HepG2 (cell line): ENCODE data around the gene NRSN2. TPM values are rescaled to one million over a fixed set of nuclear protein-coding genes. Genes with fewer than 3 reads are reported as not detected.

Experiments used
- EEA1 ChIP-seq: sonication (generic); formaldehyde crosslinking; IDR thresholded peaks from 2 replicates; pipeline ENCODE4 v1.5.1; 2020; ENCODE audit warnings: mild to moderate bottlenecking, missing genetic modification reagents, borderline replicate concordance
- ZFP37 ChIP-seq: sonication (generic); formaldehyde crosslinking; IDR thresholded peaks from 2 replicates; pipeline ENCODE4 v1.4.0; 2020; ENCODE audit warnings: missing genetic modification reagents, borderline replicate concordance
- ZFP41 ChIP-seq: sonication (generic); formaldehyde crosslinking; IDR thresholded peaks from 2 replicates; pipeline ENCODE4 v1.4.0; 2020; ENCODE audit warnings: mild to moderate bottlenecking, missing genetic modification reagents, borderline replicate concordance
- ZNF224 ChIP-seq: sonication (generic); formaldehyde crosslinking; IDR thresholded peaks from 2 replicates; pipeline ENCODE4 v1.5.0; 2020; ENCODE audit warnings: mild to moderate bottlenecking, missing genetic modification reagents
- ZNF296 ChIP-seq: sonication (generic); formaldehyde crosslinking; conservative IDR thresholded peaks from 2 replicates; pipeline ENCODE4 v1.5.0; 2020; ENCODE audit warnings: mild to moderate bottlenecking, missing genetic modification reagents
- ZNF629 ChIP-seq: sonication (generic); formaldehyde crosslinking; conservative IDR thresholded peaks from 2 replicates; pipeline ENCODE4 v1.5.0; 2020; ENCODE audit warnings: missing genetic modification reagents
- ZNF687 ChIP-seq: sonication (generic); formaldehyde crosslinking; IDR thresholded peaks from 2 replicates; pipeline ENCODE4 v1.5.1; 2020; ENCODE audit warnings: mild to moderate bottlenecking, missing genetic modification reagents, moderate library complexity
- polyA plus RNA-seq, 8 experiments: library from polyadenylated mRNA; depleted of rRNA in 3 of 8; stranded (reverse) in 7 of 8; unstranded in 1 of 8; fragments of >200 nt; fragmentation: Illumina TruSeq in 4 of 8; extraction: Trizol in 4 of 8; gene quantifications; 2 replicates each; pipeline versions ENCODE4 v1.2.1 to v1.2.3, GENCODE V29; 2011 to 2016; ENCODE audit warnings: low read depth in 4 of 8, missing spikeins in 1 of 8, mixed read lengths in 1 of 8; ENCODE audit not compliant: insufficient read depth in 1 of 8
- total RNA-seq, 5 experiments: library from RNA; depleted of rRNA; stranded (reverse); fragments of >200 nt; fragmentation: Illumina TruSeq; extraction: Trizol; gene quantifications; 2 replicates each; pipeline ENCODE4 v1.2.3, GENCODE V29; 2016; ENCODE audit warnings: low read depth in 1 of 5

NRSN2 gene
- total and polyA plus RNA-seq, 2 of the 13 experiments (the other 11 are each of a cell fraction or from before 2014, with no cell fraction given) = 32.3 to 49.4 TPM

DNA sequence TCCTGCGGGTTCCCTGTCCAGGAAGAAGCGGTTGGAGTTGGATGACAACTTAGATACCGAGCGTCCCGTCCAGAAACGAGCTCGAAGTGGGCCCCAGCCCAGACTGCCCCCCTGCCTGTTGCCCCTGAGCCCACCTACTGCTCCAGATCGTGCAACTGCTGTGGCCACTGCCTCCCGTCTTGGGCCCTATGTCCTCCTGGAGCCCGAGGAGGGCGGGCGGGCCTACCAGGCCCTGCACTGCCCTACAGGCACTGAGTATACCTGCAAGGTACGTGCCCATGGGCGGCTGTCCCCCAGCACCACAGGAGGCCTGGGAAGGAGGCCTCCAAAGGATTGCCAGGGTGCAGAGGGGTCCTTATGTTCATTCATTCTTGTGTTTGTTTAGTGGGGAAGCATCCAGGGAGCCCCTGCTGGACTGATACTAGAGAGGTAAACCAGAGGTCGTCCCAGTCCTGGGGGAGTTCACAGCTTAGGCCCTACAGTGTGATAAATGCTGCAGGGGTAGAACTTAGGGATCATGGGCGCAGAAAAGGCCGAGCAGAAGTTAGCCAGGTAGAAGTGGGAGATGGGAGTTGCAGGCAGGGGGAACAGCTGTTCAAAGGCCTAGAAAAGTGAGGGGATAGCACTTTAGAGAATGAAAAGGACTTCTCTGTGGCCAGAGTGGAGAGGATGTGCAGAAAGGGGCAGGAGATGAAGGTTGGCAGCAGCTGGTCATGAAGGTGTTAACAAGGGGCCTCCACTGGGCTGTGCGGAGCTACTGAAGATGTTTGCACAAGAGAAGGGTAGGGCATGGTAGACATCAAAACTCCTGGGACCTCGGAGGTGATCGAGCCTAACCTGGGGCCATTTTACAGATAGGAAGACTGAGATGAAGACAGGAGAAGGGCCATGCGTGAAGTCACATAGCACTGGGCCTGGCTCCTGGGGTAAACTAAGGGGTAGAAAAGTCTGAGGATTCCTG is 41.4 kb downstream of the NRSN2 start (continued):
- peak; percentile 57; the same call in 1 of the 2 replicates for TF ChIP-seq ZNF687
- TF ChIP-seq ZNF629 (CRISPR knock-in tag) = peak; percentile 92
- 0 out of 2 replicates have a peak, but pooled peaks have one; percentile 47 for TF ChIP-seq ZFP41 (CRISPR knock-in tag)
- peak; percentile 62; the same call in 1 of the 2 replicates for TF ChIP-seq EEA1 (CRISPR knock-in tag)
- 0 out of 2 replicates have a peak, but pooled peaks have one; percentile 44 for TF ChIP-seq ZNF224 (CRISPR knock-in tag)
- 0 out of 2 replicates have a peak, but pooled peaks have one; percentile 54 for TF ChIP-seq ZNF296
- TF ChIP-seq ZFP37 (CRISPR knock-in tag) = 0 out of 2 replicates have a peak, but pooled peaks have one; percentile 39
